ENCODE results near the gene PCDHGA1.

DNA sequence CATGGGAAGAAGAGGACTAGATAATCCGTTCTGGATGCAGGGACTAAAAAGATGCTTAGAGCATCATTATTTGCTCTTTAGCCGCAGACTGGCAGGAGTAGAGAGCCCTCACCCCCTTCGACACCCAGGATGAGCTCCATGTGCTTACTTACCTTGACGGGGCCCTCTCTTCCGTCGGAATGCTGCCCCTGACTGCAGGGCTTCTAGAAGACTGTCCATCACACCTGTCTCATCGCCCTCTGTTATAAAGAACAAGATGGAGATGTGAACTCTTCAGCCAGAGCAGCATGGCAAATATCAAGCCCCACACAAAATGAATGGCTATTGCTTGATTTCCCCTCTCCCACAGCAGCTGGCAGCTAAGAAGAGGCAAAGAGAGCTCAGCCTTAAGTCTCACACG is 193.7 kb downstream of the PCDHGA1 start:
- no peak for TF ChIP-seq MAX (CRISPR knock-in tag; IDR thresholded peaks at IDR 0.05)
- no peak for TF ChIP-seq SP1 (CRISPR knock-in tag; IDR thresholded peaks at IDR 0.05)
- TF ChIP-seq KLF16 (IDR thresholded peaks at IDR 0.05) = no peak
- TF ChIP-seq TRIM24 (IDR thresholded peaks at IDR 0.05) = no peak
- TF ChIP-seq, protein P1, sequence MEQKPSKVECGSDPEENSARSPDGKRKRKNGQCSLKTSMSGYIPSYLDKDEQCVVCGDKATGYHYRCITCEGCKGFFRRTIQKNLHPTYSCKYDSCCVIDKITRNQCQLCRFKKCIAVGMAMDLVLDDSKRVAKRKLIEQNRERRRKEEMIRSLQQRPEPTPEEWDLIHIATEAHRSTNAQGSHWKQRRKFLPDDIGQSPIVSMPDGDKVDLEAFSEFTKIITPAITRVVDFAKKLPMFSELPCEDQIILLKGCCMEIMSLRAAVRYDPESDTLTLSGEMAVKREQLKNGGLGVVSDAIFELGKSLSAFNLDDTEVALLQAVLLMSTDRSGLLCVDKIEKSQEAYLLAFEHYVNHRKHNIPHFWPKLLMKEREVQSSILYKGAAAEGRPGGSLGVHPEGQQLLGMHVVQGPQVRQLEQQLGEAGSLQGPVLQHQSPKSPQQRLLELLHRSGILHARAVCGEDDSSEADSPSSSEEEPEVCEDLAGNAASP (IDR thresholded peaks at IDR 0.05) = no peak
- no peak for TF ChIP-seq SOX6 (IDR thresholded peaks at IDR 0.05)
- TF ChIP-seq ZNF224 (CRISPR knock-in tag; IDR thresholded peaks at IDR 0.05) = no peak
- no peak for TF ChIP-seq E2F1 (CRISPR knock-in tag; IDR thresholded peaks at IDR 0.05)
- no peak for TF ChIP-seq USF2 (CRISPR knock-in tag; IDR thresholded peaks at IDR 0.05)
- no peak for TF ChIP-seq CAMTA2 (CRISPR knock-in tag; conservative IDR thresholded peaks at IDR 0.05)
- no peak for TF ChIP-seq GMEB1 (CRISPR knock-in tag; IDR thresholded peaks at IDR 0.05)

All from K562 (cell line).